ENCODE data around the gene BAMBI.

BAMBI gene

GRCh38 chr10:28678687-28679457 is 1.6 kb downstream of the BAMBI start:
- H3K9ac ChIP-seq (ENCODE audit: low read depth, low read length) = no peak overlapping the region
- no peak overlapping the region for H3K4me3 ChIP-seq (ENCODE audit: low read depth in 1 of 2, low read length in 2 of 2)
- H4K20me1 ChIP-seq (ENCODE audit: insufficient read depth, low read length) = no peaks in the 10 kb centered on the region
- peaks cover 5% of the 10 kb centered on the region for H3K27me3 ChIP-seq (ENCODE audit: insufficient read depth, low read length, poor library complexity)
- no peak overlapping the region for H2AFZ ChIP-seq (ENCODE audit: low read depth, low read length)
- ATAC-seq (ENCODE audit: insufficient read depth, low read depth) = no peak
- no peak overlapping the region for H3K27ac ChIP-seq (ENCODE audit: low read length)
- H3K4me1 ChIP-seq (ENCODE audit: insufficient read depth, low read length) = no peaks in the 10 kb centered on the region
- no peaks in the 10 kb centered on the region for H3K36me3 ChIP-seq (ENCODE audit: insufficient read depth, low read length)
- H3K79me2 ChIP-seq (ENCODE audit: insufficient read depth, low read length) = no peaks in the 10 kb centered on the region
- TF ChIP-seq EZH2 (IDR thresholded peaks at IDR 0.05; ENCODE audit: borderline replicate concordance, low read depth, low read length, severe bottlenecking) = no peak
- TF ChIP-seq, protein P1, sequence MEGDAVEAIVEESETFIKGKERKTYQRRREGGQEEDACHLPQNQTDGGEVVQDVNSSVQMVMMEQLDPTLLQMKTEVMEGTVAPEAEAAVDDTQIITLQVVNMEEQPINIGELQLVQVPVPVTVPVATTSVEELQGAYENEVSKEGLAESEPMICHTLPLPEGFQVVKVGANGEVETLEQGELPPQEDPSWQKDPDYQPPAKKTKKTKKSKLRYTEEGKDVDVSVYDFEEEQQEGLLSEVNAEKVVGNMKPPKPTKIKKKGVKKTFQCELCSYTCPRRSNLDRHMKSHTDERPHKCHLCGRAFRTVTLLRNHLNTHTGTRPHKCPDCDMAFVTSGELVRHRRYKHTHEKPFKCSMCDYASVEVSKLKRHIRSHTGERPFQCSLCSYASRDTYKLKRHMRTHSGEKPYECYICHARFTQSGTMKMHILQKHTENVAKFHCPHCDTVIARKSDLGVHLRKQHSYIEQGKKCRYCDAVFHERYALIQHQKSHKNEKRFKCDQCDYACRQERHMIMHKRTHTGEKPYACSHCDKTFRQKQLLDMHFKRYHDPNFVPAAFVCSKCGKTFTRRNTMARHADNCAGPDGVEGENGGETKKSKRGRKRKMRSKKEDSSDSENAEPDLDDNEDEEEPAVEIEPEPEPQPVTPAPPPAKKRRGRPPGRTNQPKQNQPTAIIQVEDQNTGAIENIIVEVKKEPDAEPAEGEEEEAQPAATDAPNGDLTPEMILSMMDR (IDR thresholded peaks at IDR 0.05; ENCODE audit: borderline replicate concordance, extremely low read depth, low read length, poor library complexity, severe bottlenecking) = no peak
- H3K4me2 ChIP-seq (ENCODE audit: insufficient read depth, low read length) = no peak overlapping the region
- no peaks in the 10 kb centered on the region for H3K9me3 ChIP-seq (ENCODE audit: insufficient read depth, low read length, severe bottlenecking)
- DNase-seq = no peak

DNA sequence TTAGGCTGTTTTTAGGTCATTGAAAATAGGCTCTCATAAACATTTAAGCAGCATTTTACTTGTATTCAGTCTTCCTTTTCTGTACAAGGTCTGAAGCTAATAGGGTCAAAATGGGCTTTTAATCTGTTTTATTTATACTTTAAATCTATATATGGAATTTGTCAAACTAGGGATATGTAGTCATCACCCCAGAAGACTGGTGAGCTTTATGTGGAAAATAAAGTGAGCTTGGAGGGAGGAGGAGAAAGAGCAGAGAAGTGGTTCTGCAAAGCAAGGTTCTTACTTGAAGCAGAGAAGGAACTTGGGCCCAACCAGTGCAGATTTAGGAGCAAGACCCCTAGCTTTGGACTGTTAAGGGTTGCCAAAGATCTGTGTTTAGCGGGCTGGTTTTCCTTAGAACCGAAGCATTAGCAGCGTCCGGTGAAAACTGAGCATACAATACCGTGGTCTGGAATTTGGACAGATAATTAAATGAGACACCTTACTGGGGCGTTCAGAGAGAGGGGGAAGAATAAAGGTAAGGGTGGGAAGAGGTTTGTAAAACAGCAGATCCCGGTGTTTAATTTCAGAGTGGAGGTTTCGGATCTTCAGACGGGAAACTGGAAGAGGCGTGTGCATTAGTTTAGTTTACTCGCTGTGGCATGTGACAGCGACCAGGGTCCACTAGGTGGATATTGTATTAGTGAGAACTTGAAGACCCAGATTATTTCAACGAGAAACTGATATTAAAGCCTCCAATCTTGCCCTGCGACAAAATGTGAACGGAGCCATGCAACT is 2.4 kb downstream of the BAMBI start:
- H3K4me3 ChIP-seq (ENCODE audit: low read depth in 1 of 2, low read length in 2 of 2) = no peak overlapping the region
- no peaks in the 10 kb centered on the region for H3K4me1 ChIP-seq (ENCODE audit: insufficient read depth, low read length)
- H3K9me3 ChIP-seq (ENCODE audit: insufficient read depth, low read length, severe bottlenecking) = no peaks in the 10 kb centered on the region
- H3K79me2 ChIP-seq (ENCODE audit: insufficient read depth, low read length) = no peaks in the 10 kb centered on the region
- H3K27ac ChIP-seq (ENCODE audit: low read length) = no peak overlapping the region
- no peaks in the 10 kb centered on the region for H3K36me3 ChIP-seq (ENCODE audit: insufficient read depth, low read length)
- H2AFZ ChIP-seq (ENCODE audit: low read depth, low read length) = no peak overlapping the region
- DNase-seq = no peak
- no peak for TF ChIP-seq EZH2 (IDR thresholded peaks at IDR 0.05; ENCODE audit: borderline replicate concordance, low read depth, low read length, severe bottlenecking)
- TF ChIP-seq, protein P1 (IDR thresholded peaks at IDR 0.05; ENCODE audit: borderline replicate concordance, extremely low read depth, low read length, poor library complexity, severe bottlenecking) = no peak
- H3K9ac ChIP-seq (ENCODE audit: low read depth, low read length) = no peak overlapping the region
- H3K27me3 ChIP-seq (ENCODE audit: insufficient read depth, low read length, poor library complexity) = peaks cover 4% of the 10 kb centered on the region
- H3K4me2 ChIP-seq (ENCODE audit: insufficient read depth, low read length) = no peak overlapping the region
- ATAC-seq (ENCODE audit: insufficient read depth, low read depth) = no peak
- no peaks in the 10 kb centered on the region for H4K20me1 ChIP-seq (ENCODE audit: insufficient read depth, low read length)

- no peaks in the 10 kb centered on the region for H3K79me2 ChIP-seq (ENCODE audit: insufficient read depth, low read length)
- H2AFZ ChIP-seq (ENCODE audit: low read depth, low read length) = no peak overlapping the region
- peaks cover 2% of the 10 kb centered on the region for H3K27me3 ChIP-seq (ENCODE audit: insufficient read depth, low read length, poor library complexity)
- H3K9me3 ChIP-seq (ENCODE audit: insufficient read depth, low read length, severe bottlenecking) = no peaks in the 10 kb centered on the region
- TF ChIP-seq, protein P1 (IDR thresholded peaks at IDR 0.05; ENCODE audit: borderline replicate concordance, extremely low read depth, low read length, poor library complexity, severe bottlenecking) = no peak
- TF ChIP-seq EZH2 (IDR thresholded peaks at IDR 0.05; ENCODE audit: borderline replicate concordance, low read depth, low read length, severe bottlenecking) = no peak
- DNase-seq (no peak), ATAC-seq (ENCODE audit: insufficient read depth, low read depth) (no peak)
- no peaks in the 10 kb centered on the region for H4K20me1 ChIP-seq (ENCODE audit: insufficient read depth, low read length)
- no peak overlapping the region for H3K4me2 ChIP-seq (ENCODE audit: insufficient read depth, low read length)
- no peak overlapping the region for H3K27ac ChIP-seq (ENCODE audit: low read length)
- no peak overlapping the region for H3K4me3 ChIP-seq (ENCODE audit: low read depth in 1 of 2, low read length in 2 of 2)
- H3K36me3 ChIP-seq (ENCODE audit: insufficient read depth, low read length) = no peaks in the 10 kb centered on the region
- H3K9ac ChIP-seq (ENCODE audit: low read depth, low read length) = no peak overlapping the region
- H3K4me1 ChIP-seq (ENCODE audit: insufficient read depth, low read length) = no peaks in the 10 kb centered on the region
Measured at GRCh38 chr10:28680358-28680752, 3.0 kb downstream of the BAMBI start.

Measured in DND-41 (cell line).